GM20431 (cell line): ENCODE data around the gene SRPK1.
"Not testable (repeated sequence)": the region's sequence is repeated elsewhere in the genome, so short reads cannot be mapped to it uniquely, and the experiment has no call there.

Experiments used
- in situ Hi-C: fragments of 300-500 bp; cut with MseI, MboI; formaldehyde crosslinking; loops from one replicate; pipeline ENCODE4 v1.15.0; 2020; ENCODE audit warnings: low sequenced_read_pairs; ENCODE audit not compliant: unreplicated experiment

SRPK1 gene

GRCh38 chr6:35920793-35921732 lies at the start of gene SRPK1:
TSS of gene SRPK1 (minus strand) at chr6:35921098. CDS start at chr6:35921056, 42 bp downstream.
- in situ Hi-C loops = no loop called here

GRCh38 chr6:35970181-35970580 lies 49.3 kb upstream of the SRPK1 start:
- in situ Hi-C loops = no loop called here

GRCh38 chr6:35969646-35970045 lies 48.7 kb upstream of the SRPK1 start:
- in situ Hi-C loops = no loop called here

- in situ Hi-C loops = no loop called here
Observed at GRCh38 chr6:35968821-35969220, 47.9 kb upstream of the SRPK1 start.

GRCh38 chr6:35967076-35967774 lies 46.3 kb upstream of the SRPK1 start:
- in situ Hi-C loops = no loop called here

- in situ Hi-C loops = no loop called here
Observed at GRCh38 chr6:35962779-35963560, 42.1 kb upstream of the SRPK1 start.

GRCh38 chr6:35960187-35960586 lies 39.3 kb upstream of the SRPK1 start:
- in situ Hi-C loops = no loop called here

GRCh38 chr6:35955970-35956369 lies 35.1 kb upstream of the SRPK1 start:
- in situ Hi-C loops = no loop called here

GRCh38 chr6:35955521-35955920 lies 34.6 kb upstream of the SRPK1 start:
- in situ Hi-C loops = no loop called here

GRCh38 chr6:35955071-35955470 lies 34.2 kb upstream of the SRPK1 start:
- in situ Hi-C loops = no loop called here

GRCh38 chr6:35954333-35954732 lies 33.4 kb upstream of the SRPK1 start:
- in situ Hi-C loops = no loop called here

GRCh38 chr6:35948725-35949124 lies 27.8 kb upstream of the SRPK1 start:
- in situ Hi-C loops = no loop called here

GRCh38 chr6:35945650-35946025 lies 24.7 kb upstream of the SRPK1 start:
- in situ Hi-C loops = no loop called here

GRCh38 chr6:35943390-35943789 lies 22.5 kb upstream of the SRPK1 start:
- in situ Hi-C loops = no loop called here

GRCh38 chr6:35942355-35942754 lies 21.5 kb upstream of the SRPK1 start:
- in situ Hi-C loops = no loop called here

GRCh38 chr6:35941170-35941569 lies 20.3 kb upstream of the SRPK1 start:
- in situ Hi-C loops = not testable (repeated sequence)

- in situ Hi-C loops = not testable (repeated sequence)
Observed at GRCh38 chr6:35940014-35940413, 19.1 kb upstream of the SRPK1 start.

GRCh38 chr6:35939259-35939658 lies 18.4 kb upstream of the SRPK1 start:
- in situ Hi-C loops = not testable (repeated sequence)

- in situ Hi-C loops = no loop called here
Observed at GRCh38 chr6:35936681-35937359, 15.9 kb upstream of the SRPK1 start.

- in situ Hi-C loops = no loop called here
Observed at GRCh38 chr6:35935469-35935868, 14.6 kb upstream of the SRPK1 start.
